Endodermal cell (in vitro differentiated cells): Measurements from ENCODE around the gene ODF2L. TPM values are rescaled to one million over a fixed set of nuclear protein-coding genes. Genes with fewer than 3 reads are reported as not detected.

Experiments used
- DNase-seq: peaks from one replicate; pipeline ENCODE4 v3.0.0-alpha.2; 2017
- H3K27ac ChIP-seq: 2 replicates; pipeline ENCODE4 v1.5.1; 2013; ENCODE audit warnings: mild to moderate bottlenecking, low read depth, low read length, moderate library complexity
- H3K27me3 ChIP-seq: 2 replicates; pipeline ENCODE4 v1.6.1; 2013; ENCODE audit warnings: mild to moderate bottlenecking, low read length, moderate library complexity; ENCODE audit not compliant: insufficient read depth, control insufficient read depth, poor library complexity, severe bottlenecking
- H3K36me3 ChIP-seq: 2 replicates; pipeline ENCODE4 v1.7.0; 2013; ENCODE audit warnings: mild to moderate bottlenecking, low read length, moderate library complexity; ENCODE audit not compliant: control insufficient read depth, insufficient read depth
- H3K4me1 ChIP-seq: one replicate; pipeline ENCODE4 v1.7.0; 2013; ENCODE audit warnings: low read length; ENCODE audit not compliant: control insufficient read depth, insufficient read depth
- H3K4me3 ChIP-seq: 2 replicates; pipeline ENCODE4 v1.5.1; 2013; ENCODE audit warnings: mild to moderate bottlenecking, low read length, moderate library complexity
- H3K9ac ChIP-seq: 2 replicates; pipeline ENCODE4 v1.6.1; 2013; ENCODE audit warnings: mild to moderate bottlenecking, low read length, moderate library complexity; ENCODE audit not compliant: poor library complexity, severe bottlenecking; ENCODE audit errors: extremely low read depth
- H3K9me3 ChIP-seq: 2 replicates; pipeline ENCODE4 v1.6.1; 2013; ENCODE audit warnings: mild to moderate bottlenecking, low read length, moderate library complexity; ENCODE audit not compliant: control insufficient read depth
- H3K27ac Mint-ChIP-seq: 2 replicates; pipeline ENCODE4 v1.8.0; 2020; ENCODE audit warnings: mixed read lengths
- H3K27me3 Mint-ChIP-seq: 2 replicates; pipeline ENCODE4 v1.8.0; 2021; ENCODE audit warnings: mild to moderate bottlenecking, mixed read lengths; ENCODE audit not compliant: insufficient read depth
- H3K36me3 Mint-ChIP-seq: 2 replicates; pipeline ENCODE4 v1.8.0; 2020; ENCODE audit warnings: low read depth, mixed read lengths
- H3K4me1 Mint-ChIP-seq: 2 replicates; pipeline ENCODE4 v1.8.0; 2020; ENCODE audit warnings: mixed read lengths
- H3K4me3 Mint-ChIP-seq: 2 replicates; pipeline ENCODE4 v1.8.0; 2020; ENCODE audit warnings: mild to moderate bottlenecking, moderate library complexity, mixed read lengths
- H3K9me3 Mint-ChIP-seq: 2 replicates; pipeline ENCODE4 v1.8.0; 2020; ENCODE audit warnings: mild to moderate bottlenecking, mixed read lengths
- CTCF ChIP-seq: fragments of 200-600 bp; sonication (generic); conservative IDR thresholded peaks from 2 replicates; pipeline ENCODE4 v1.5.0; 2021; ENCODE audit warnings: antibody characterized with exemption, mild to moderate bottlenecking
- WGBS, 2 experiments: methylation state at CpG; one replicate each; pipeline versions ENCODE4 v1.1.5 to v1.1.7; 2013; ENCODE audit warnings: missing lambda C conversion rate in 2 of 2, mixed read lengths in 1 of 2; ENCODE audit not compliant: insufficient coverage in 1 of 2, insufficient read length in 1 of 2; 5-methylcytosine and 5-hydroxymethylcytosine counted together
- total RNA-seq, 2 donors: library from RNA; stranded (reverse); fragmentation: NEBNext Ultra II Directional in 1 of 2; extraction: Animal tissue kit (Norgen Biotek cat#: 25700) in 1 of 2; gene quantifications; 2 replicates in 1 of 2; 3 replicates in 1 of 2; pipeline ENCODE4 v1.2.1, GENCODE V29; 2021

ODF2L gene
- total RNA-seq, 2 donors from 2014 or later: 77.6 to 84.1 TPM

- peaks cover 3% of the 10 kb centered on the region for H3K4me1 Mint-ChIP-seq
- peak; percentile 91 for TF ChIP-seq CTCF
- peaks cover 25% of the 10 kb centered on the region for H3K9me3 Mint-ChIP-seq
- no peak overlapping the region for H3K27ac Mint-ChIP-seq
- Histone ChIP-seq H3K4me3 (no peak overlapping the region), H3K9me3 (peaks cover 33% of the 10 kb centered on the region), H3K4me1 (no peaks in the 10 kb centered on the region), H3K36me3 (peaks cover 45% of the 10 kb centered on the region), H3K27ac (no peak overlapping the region), H3K9ac (no peak overlapping the region), H3K27me3 (no peaks in the 10 kb centered on the region)
- no peak overlapping the region for H3K4me3 Mint-ChIP-seq
- 20 to 23% methylated on average over 2 to 4 of the region's 4 CpGs for WGBS, 2 experiments
- no peak for DNase-seq
- H3K36me3 Mint-ChIP-seq: peaks cover 33% of the 10 kb centered on the region
- no peaks in the 10 kb centered on the region for H3K27me3 Mint-ChIP-seq
Measured at GRCh38 chr1:86380257-86380861, 15.8 kb downstream of the ODF2L start.

- Mint-ChIP-seq H3K27ac (no peak overlapping the region), H3K27me3 (no peaks in the 10 kb centered on the region), H3K9me3 (peaks cover 25% of the 10 kb centered on the region), H3K4me1 (no peaks in the 10 kb centered on the region), H3K4me3 (no peak overlapping the region), H3K36me3 (peaks cover 46% of the 10 kb centered on the region)
- DNase-seq: no peak
- Histone ChIP-seq H3K9ac (no peak overlapping the region), H3K27ac (no peak overlapping the region), H3K4me3 (no peak overlapping the region), H3K9me3 (peaks cover 33% of the 10 kb centered on the region), H3K4me1 (no peaks in the 10 kb centered on the region), H3K36me3 (peaks cover 57% of the 10 kb centered on the region), H3K27me3 (no peaks in the 10 kb centered on the region)
- no peak for TF ChIP-seq CTCF
- 83 to 89% methylated on average over 1 of the region's 1 CpG for whole genome bisulfite sequencing, 2 experiments
Measured at GRCh38 chr1:86378813-86379212, 17.3 kb downstream of the ODF2L start.

GRCh38 chr1:86377341-86377740 is 18.8 kb downstream of the ODF2L start:
- Mint-ChIP-seq H3K4me3 (no peak overlapping the region), H3K36me3 (peaks cover 57% of the 10 kb centered on the region), H3K27ac (no peak overlapping the region), H3K4me1 (no peaks in the 10 kb centered on the region), H3K9me3 (peaks cover 25% of the 10 kb centered on the region), H3K27me3 (no peaks in the 10 kb centered on the region)
- 95% methylated on average over 1 of the region's 1 CpG; no CpG with 5 or more reads in 1 of the 2 experiments for WGBS, 2 experiments
- Histone ChIP-seq H3K9me3 (peaks cover 37% of the 10 kb centered on the region), H3K4me1 (no peaks in the 10 kb centered on the region), H3K4me3 (peak overlapping the region; percentile 39), H3K36me3 (peaks cover 66% of the 10 kb centered on the region), H3K9ac (no peak overlapping the region), H3K27me3 (no peaks in the 10 kb centered on the region), H3K27ac (no peak overlapping the region)
- TF ChIP-seq CTCF: no peak
- peak; percentile 46 for DNase-seq
